GM12878 (cell line): ENCODE results near the gene LTB4R2. TPM values are rescaled to one million over a fixed set of nuclear protein-coding genes. Genes with fewer than 3 reads are reported as not detected.

Source experiments
- ATAC-seq: fragments of 200-7000 bp; cut with Tn5 transposase; 3 replicates; pipeline ENCODE4 v1.9.1; 2020; ENCODE audit warnings: mild to moderate bottlenecking, moderate library complexity
- BruUV-seq: library from RNA; stranded (reverse); fragments of 400-500 nt; replicated peaks from 2 replicates; lab custom pipeline; 2021; lab: Mats Ljungman, UMichigan
- CTCF ChIA-PET: fragments of 300-600 bp; sonication (Branson Sonifier 250); formaldehyde crosslinking; extraction: SDS; loops from one replicate; lab custom pipeline; 2021; ENCODE audit warnings: inconsistent platforms; lab: Yijun Ruan, JAX
- POLR2A ChIA-PET: fragments of 350-600 bp; formaldehyde crosslinking; extraction: SDS; loops from one replicate; lab custom pipeline; 2021; ENCODE audit warnings: inconsistent platforms; lab: Charles Lee
- RAD21 ChIA-PET: fragments of 300-600 bp; sonication (Branson Sonifier 250); formaldehyde crosslinking; loops from one replicate; lab custom pipeline; 2023; ENCODE audit warnings: antibody characterized with exemption; ENCODE audit not compliant: unreplicated experiment; lab: Charles Lee
- SMC1A ChIA-PET: fragments of 300-600 bp; sonication (Branson Sonifier 250); formaldehyde crosslinking; loops from one replicate; lab custom pipeline; 2023; ENCODE audit not compliant: unreplicated experiment, uncharacterized antibody; lab: Charles Lee
- DNase-seq: peaks from one replicate; pipeline ENCODE4 v3.0.0-alpha.2; 2011; ENCODE audit warnings: low read depth, low spot score
- FAIRE-seq: peaks from 3 replicates; lab custom pipeline; 2011; peaks lifted over from hg19 to GRCh38; lab: Jason Lieb, UNC
- H2AFZ ChIP-seq: 2 replicates; pipeline ENCODE4 v1.6.0; 2011; ENCODE audit warnings: low read depth, low read length, control low read depth; ENCODE audit not compliant: control insufficient read depth
- H3K27ac ChIP-seq: 2 replicates; pipeline ENCODE4 v1.5.1; 2011; ENCODE audit warnings: control low read depth; ENCODE audit not compliant: control insufficient read depth, insufficient read depth
- H3K27me3 ChIP-seq, 2 experiments: replicated peaks in 1 of 2; 2 replicates each; pipeline versions ENCODE4 v1.6.0 to v1.6.1; 2011; ENCODE audit warnings: low read length in 1 of 2; ENCODE audit not compliant: control insufficient read depth in 2 of 2, insufficient read depth in 2 of 2
- H3K36me3 ChIP-seq, 2 experiments: 2 replicates each; pipeline ENCODE4 v1.5.1; 2011; ENCODE audit warnings: low read length in 1 of 2; ENCODE audit not compliant: control insufficient read depth in 2 of 2, insufficient read depth in 2 of 2
- H3K4me1 ChIP-seq: 2 replicates; pipeline ENCODE4 v1.6.1; 2011; ENCODE audit warnings: mild to moderate bottlenecking, low read length, moderate library complexity, mixed read lengths; ENCODE audit not compliant: control insufficient read depth, insufficient read depth
- H3K4me2 ChIP-seq: 2 replicates; pipeline ENCODE4 v1.6.0; 2011; ENCODE audit warnings: control low read depth; ENCODE audit not compliant: control insufficient read depth, insufficient read depth
- H3K4me3 ChIP-seq: fragments of 200-600 bp; sonication (generic); 2 replicates; pipeline ENCODE4 v1.5.1; 2016
- H3K79me2 ChIP-seq: 2 replicates; pipeline ENCODE4 v1.6.0; 2011; ENCODE audit warnings: low read length; ENCODE audit not compliant: control insufficient read depth, insufficient read depth
- H3K9ac ChIP-seq: 2 replicates; pipeline ENCODE4 v1.8.0; 2011; ENCODE audit warnings: low read length, control low read depth, mixed read lengths; ENCODE audit not compliant: control insufficient read depth, insufficient read depth
- H3K9me3 ChIP-seq: replicated peaks from 3 replicates; pipeline ENCODE4 v1.5.1; 2011; ENCODE audit warnings: mild to moderate bottlenecking, low read length; ENCODE audit not compliant: control insufficient read depth, insufficient read depth
- H4K20me1 ChIP-seq: 2 replicates; pipeline ENCODE4 v1.6.0; 2011; ENCODE audit not compliant: control insufficient read depth, insufficient read depth
- BCL3 ChIP-seq: IDR thresholded peaks from 2 replicates; pipeline ENCODE4 v1.6.1; 2011; ENCODE audit warnings: borderline replicate concordance, low read depth, mild to moderate bottlenecking, moderate library complexity, low read length; ENCODE audit not compliant: insufficient read depth, poor library complexity, severe bottlenecking
- BMI1 ChIP-seq: fragments of 450-650 bp; IDR thresholded peaks from 2 replicates; pipeline ENCODE4 v1.6.1; 2016; ENCODE audit warnings: mild to moderate bottlenecking, moderate library complexity, borderline replicate concordance
- CBX5 ChIP-seq: sonication (generic); IDR thresholded peaks from 2 replicates; pipeline ENCODE4 v1.6.1; 2016; ENCODE audit warnings: low read depth, moderate library complexity, mild to moderate bottlenecking, inconsistent platforms
- CHD2 ChIP-seq: IDR thresholded peaks from 2 replicates; pipeline ENCODE4 v1.6.1; 2011; ENCODE audit warnings: low read depth, low read length, improper control_type of control experiment, borderline replicate concordance
- CREM ChIP-seq: IDR thresholded peaks from 2 replicates; pipeline ENCODE4 v1.6.1; 2014; ENCODE audit warnings: antibody characterized with exemption, low read depth
- DPF2 ChIP-seq: fragments of 450-650 bp; IDR thresholded peaks from 2 replicates; pipeline ENCODE4 v1.6.1; 2017; ENCODE audit warnings: mild to moderate bottlenecking
- EGR1 ChIP-seq, 2 experiments: IDR thresholded peaks; 1 replicate in 1 of 2; 2 replicates in 1 of 2; pipeline ENCODE4 v1.6.1; 2011 to 2012; ENCODE audit warnings: low read depth in 2 of 2, low read length in 2 of 2, borderline replicate concordance in 1 of 2, mild to moderate bottlenecking in 1 of 2, moderate library complexity in 1 of 2
- EP300 ChIP-seq, 2 experiments: fragments of 150-350 bp in 1 of 2; IDR thresholded peaks; 2 replicates each; pipeline ENCODE4 v1.6.1; 2011 to 2012; ENCODE audit warnings: low read depth in 2 of 2, low read length in 2 of 2, borderline replicate concordance in 1 of 2, improper control_type of control experiment in 1 of 2, inconsistent platforms in 1 of 2; ENCODE audit not compliant: control insufficient read depth in 1 of 2
- HDAC2 ChIP-seq: fragments of 200-600 bp; sonication (generic); IDR thresholded peaks from 2 replicates; pipeline ENCODE4 v1.6.1; 2017
- JUNB ChIP-seq: IDR thresholded peaks from 2 replicates; pipeline ENCODE4 v1.6.1; 2016; ENCODE audit warnings: antibody characterized with exemption, mild to moderate bottlenecking
- MEF2A ChIP-seq: IDR thresholded peaks from 2 replicates; pipeline ENCODE4 v1.6.1; 2011; ENCODE audit warnings: low read depth, mild to moderate bottlenecking, low read length, moderate library complexity; ENCODE audit not compliant: insufficient read depth
- MTA2 ChIP-seq: fragments of 450-650 bp; IDR thresholded peaks from 2 replicates; pipeline ENCODE4 v1.6.1; 2016; ENCODE audit warnings: low read depth, mild to moderate bottlenecking, moderate library complexity
- NFYB ChIP-seq: IDR thresholded peaks from 2 replicates; pipeline ENCODE4 v1.6.1; 2011; ENCODE audit warnings: low read depth, mild to moderate bottlenecking, low read length, improper control_type of control experiment, moderate library complexity; ENCODE audit not compliant: insufficient read depth
- POLR2AphosphoS5 ChIP-seq: IDR thresholded peaks from 2 replicates; pipeline ENCODE4 v1.6.1; 2011; ENCODE audit warnings: mild to moderate bottlenecking, low read length, inconsistent platforms
- RELA ChIP-seq: fragments of 450-650 bp; IDR thresholded peaks from 2 replicates; pipeline ENCODE4 v1.8.0; 2014; ENCODE audit warnings: borderline replicate concordance; ENCODE audit not compliant: partially characterized antibody
- SMC3 ChIP-seq: IDR thresholded peaks from 2 replicates; pipeline ENCODE4 v1.6.1; 2011; ENCODE audit warnings: low read length, improper control_type of control experiment, borderline replicate concordance
- SRF ChIP-seq, 2 experiments: IDR thresholded peaks; 2 replicates each; pipeline ENCODE4 v1.6.1; 2011; ENCODE audit warnings: low read depth in 2 of 2, low read length in 2 of 2, mild to moderate bottlenecking in 1 of 2, moderate library complexity in 1 of 2
- SUZ12 ChIP-seq: fragments of 200-600 bp; sonication (generic); IDR thresholded peaks from one replicate; pipeline ENCODE4 v1.6.1; 2018; ENCODE audit warnings: antibody characterized with exemption, mild to moderate bottlenecking; ENCODE audit not compliant: unreplicated experiment
- ZNF622 ChIP-seq: fragments of 450-650 bp; IDR thresholded peaks from 2 replicates; pipeline ENCODE4 v1.6.1; 2017; ENCODE audit warnings: mild to moderate bottlenecking, inconsistent platforms
- WGBS: methylation state at CpG from one replicate; pipeline ENCODE4 v1.1.6; 2016; ENCODE audit warnings: low lambda C conversion rate; ENCODE audit not compliant: insufficient replicate concordance, insufficient coverage; ENCODE audit errors: missing lambda C conversion rate; 5-methylcytosine and 5-hydroxymethylcytosine counted together
- in situ Hi-C: fragments of 300-500 bp; cut with MboI; formaldehyde crosslinking; loops from 9 replicates; pipeline ENCODE4 v1.14.3; 2018; ENCODE audit warnings: mixed read lengths
- intact Hi-C: fragments of 100-400 bp; cut with micrococcal nuclease; formaldehyde crosslinking; loops from one replicate; pipeline ENCODE4 v1.14.2; 2022; ENCODE audit not compliant: unreplicated experiment
- polyA plus RNA-seq, 11 experiments: library from polyadenylated mRNA; depleted of rRNA in 4 of 11; unstranded in 6 of 11; stranded (reverse) in 5 of 11; fragments of >200 nt; fragmentation: Nextera tagmentation in 4 of 11; fragmentation: Illumina TruSeq in 1 of 11; extraction: Ambion mirVana in 4 of 11; extraction: Trizol in 1 of 11; gene quantifications; 1 replicate in 1 of 11; 2 replicates in 10 of 11; pipeline versions ENCODE4 v1.2.1 to v1.2.3, GENCODE V29; 2011 to 2016; ENCODE audit warnings: inconsistent platforms in 2 of 11, missing spikeins in 2 of 11, low read depth in 1 of 11
- total RNA-seq, 4 experiments: library from RNA; depleted of rRNA in 3 of 4; stranded (reverse); fragments of >200 nt in 3 of 4; fragmentation: Illumina TruSeq in 1 of 4; extraction: Trizol in 1 of 4; gene quantifications; 2 replicates each; pipeline versions ENCODE4 v1.2.1 to v1.2.3, GENCODE V29; 2013 to 2021

The LTB4R2 gene
- total and polyA plus RNA-seq, 10 of the 15 experiments (the other 5 are each of a cell fraction or from before 2014, with no cell fraction given): 0.06 to 16.0 (median 2.6) TPM

GRCh38 chr14:24280797-24281460 is 29.0 kb upstream of the LTB4R2 start:
- Histone ChIP-seq H4K20me1 (no peaks in the 10 kb centered on the region), H3K4me1 (peaks cover 36% of the 10 kb centered on the region)
- in situ Hi-C loops: no loop called here
- 100% methylated on average over 6 of the region's 6 CpGs for WGBS
- TF ChIP-seq RELA: no peak
- no peak for TF ChIP-seq DPF2
- TF ChIP-seq BMI1: no peak
- no peak for TF ChIP-seq SMC3
- no peak for TF ChIP-seq CREM
- no peak for TF ChIP-seq CHD2
- no peak for TF ChIP-seq BCL3
- TF ChIP-seq POLR2AphosphoS5: no peak
- no peak for TF ChIP-seq SUZ12
- TF ChIP-seq EGR1 (IDR thresholded peaks at IDR 0.05; ENCODE audit: borderline replicate concordance in 1 of 2, low read depth in 2 of 2, low read length in 2 of 2): no peak
- no peak for TF ChIP-seq ZNF622
- no peak for TF ChIP-seq MTA2
- no peak for TF ChIP-seq SRF (IDR thresholded peaks at IDR 0.05; ENCODE audit: low read depth in 2 of 2, low read length in 2 of 2)
- TF ChIP-seq EP300 (IDR thresholded peaks at IDR 0.05; ENCODE audit: borderline replicate concordance in 1 of 2, control insufficient read depth in 1 of 2, low read depth in 2 of 2, low read length in 2 of 2): no peak
- no peak for TF ChIP-seq JUNB
- no peak for TF ChIP-seq NFYB
- no peak for TF ChIP-seq CBX5
- no peak for TF ChIP-seq HDAC2
- no peak for TF ChIP-seq MEF2A
- TF ChIP-seq, all 136 proteins: peak for 0
- H3K27ac ChIP-seq: no peak overlapping the region
- H3K4me3 ChIP-seq: no peak overlapping the region
- H3K36me3 ChIP-seq: no peaks in the 10 kb centered on the region
- no peaks in the 10 kb centered on the region; the same call in 2 of the 3 replicates for H3K9me3 ChIP-seq
- H2AFZ ChIP-seq: no peak overlapping the region
- H3K9ac ChIP-seq: no peak overlapping the region
- RAD21 ChIA-PET: interaction anchor here (0.5 to 4.8 kb wide), 8 partner anchors 8 to 38 kb away, joined by 3 to 34 read pairs (median 14); partner anchors contain the start of genes CIDEB, RABGGTA and TINF2
- ATAC-seq (no peak), DNase-seq (no peak), FAIRE-seq (no peak)
- BruUV-seq: no TSS peak
- no peak overlapping the region for H3K4me2 ChIP-seq
- no peaks in the 10 kb centered on the region for H3K27me3 ChIP-seq
- CTCF ChIA-PET: interaction anchor here (0.9 to 17.1 kb wide), 7 partner anchors 10 to 78 kb away, joined by 3 to 269 read pairs (median 20); partner anchors contain the start of genes CHMP4A, CIDEB, DHRS1 and MDP1
- intact Hi-C loops: no loop called here
- POLR2A ChIA-PET: interaction anchor here (1.1 to 3.0 kb wide), 10 partner anchors 9 to 39 kb away, joined by 3 to 15 read pairs (median 6); partner anchors contain the start of genes RABGGTA and TINF2
- SMC1A ChIA-PET: interaction anchor here (2.9 to 11.8 kb wide), 2 partner anchors 9 to 16 kb away, joined by 18 to 115 read pairs; partner anchors contain the start of genes DHRS1 and NOP9
- no peaks in the 10 kb centered on the region; the same call in 1 of the 2 replicates for H3K79me2 ChIP-seq
